ENCODE data around the gene KAT7.
"Not testable (repeated sequence)": the region's sequence is repeated elsewhere in the genome, so short reads cannot be mapped to it uniquely, and the experiment has no call there.

Gene KAT7

DNA sequence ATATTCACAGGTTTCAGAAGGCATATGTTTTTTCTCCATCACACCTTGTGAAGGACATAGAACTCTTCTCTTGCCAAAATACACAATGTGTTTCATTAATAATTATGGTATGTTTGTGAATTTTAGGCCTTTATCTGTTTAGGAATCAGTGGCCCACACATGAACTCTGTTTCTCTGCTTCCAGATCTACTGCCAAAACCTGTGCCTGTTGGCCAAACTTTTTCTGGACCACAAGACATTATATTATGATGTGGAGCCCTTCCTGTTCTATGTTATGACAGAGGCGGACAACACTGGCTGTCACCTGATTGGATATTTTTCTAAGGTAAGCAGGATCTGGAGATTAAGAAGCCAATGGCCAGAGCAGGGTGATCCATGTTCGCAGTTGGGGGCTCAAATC is 33.0 kb downstream of the KAT7 start:
- no peak overlapping the region for H3K4me3 ChIP-seq (ENCODE audit: low read depth, low read length)
- TF ChIP-seq CTCF (IDR thresholded peaks at IDR 0.05; ENCODE audit: borderline replicate concordance, insufficient read depth, low read depth, low read length): no peak

- TF ChIP-seq CTCF (IDR thresholded peaks at IDR 0.05; ENCODE audit: borderline replicate concordance, insufficient read depth, low read depth, low read length): no peak
Observed at GRCh38 chr17:49821916-49822315, 33.4 kb downstream of the KAT7 start.

DNA sequence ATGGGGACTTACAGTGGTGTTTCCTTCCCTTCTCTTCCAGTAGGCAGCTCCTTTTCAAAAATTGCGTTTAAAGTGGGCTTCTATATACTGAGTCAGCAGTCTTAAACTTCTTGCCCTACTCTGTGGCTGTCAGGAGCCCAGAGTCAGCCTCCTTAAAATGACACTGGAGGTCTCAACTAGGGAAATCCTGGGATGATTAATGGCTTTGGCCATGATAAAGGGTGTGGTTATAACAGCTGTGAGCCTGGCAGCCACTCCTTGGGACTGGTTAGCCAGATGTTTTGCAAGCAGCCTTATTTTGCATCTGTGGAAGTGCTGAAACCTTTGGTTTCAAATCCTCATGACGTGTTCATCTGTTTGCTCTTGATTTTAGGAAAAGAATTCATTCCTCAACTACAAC is 34.3 kb downstream of the KAT7 start:
- H3K4me3 ChIP-seq (ENCODE audit: low read depth, low read length): no peak overlapping the region
- TF ChIP-seq CTCF (IDR thresholded peaks at IDR 0.05; ENCODE audit: borderline replicate concordance, insufficient read depth, low read depth, low read length): no peak

More at GRCh38 chr17:49821916-49822315, 33.4 kb downstream of the KAT7 start:
- no peak overlapping the region for H3K4me3 ChIP-seq (ENCODE audit: low read depth, low read length)

DNA sequence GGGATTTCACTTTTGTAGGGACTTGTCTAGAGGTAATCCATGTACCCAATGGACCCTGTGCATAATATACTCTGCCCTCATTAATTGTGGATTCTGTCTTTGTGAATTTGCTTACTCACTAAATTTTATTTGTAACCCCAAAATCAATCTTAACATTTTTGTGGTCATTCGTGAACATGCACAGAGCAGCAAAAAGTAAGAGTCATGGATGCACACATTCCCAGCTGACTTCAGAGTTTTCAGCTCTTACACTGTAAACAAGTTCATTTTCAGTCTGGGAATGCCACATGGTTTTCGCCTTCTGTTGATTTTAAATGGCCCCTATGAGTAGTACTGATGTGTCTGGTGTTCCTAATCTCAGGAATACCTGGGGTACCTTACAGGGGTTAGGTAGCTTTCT is 35.1 kb downstream of the KAT7 start:
- no peak overlapping the region for H3K4me3 ChIP-seq (ENCODE audit: low read depth, low read length)

DNA sequence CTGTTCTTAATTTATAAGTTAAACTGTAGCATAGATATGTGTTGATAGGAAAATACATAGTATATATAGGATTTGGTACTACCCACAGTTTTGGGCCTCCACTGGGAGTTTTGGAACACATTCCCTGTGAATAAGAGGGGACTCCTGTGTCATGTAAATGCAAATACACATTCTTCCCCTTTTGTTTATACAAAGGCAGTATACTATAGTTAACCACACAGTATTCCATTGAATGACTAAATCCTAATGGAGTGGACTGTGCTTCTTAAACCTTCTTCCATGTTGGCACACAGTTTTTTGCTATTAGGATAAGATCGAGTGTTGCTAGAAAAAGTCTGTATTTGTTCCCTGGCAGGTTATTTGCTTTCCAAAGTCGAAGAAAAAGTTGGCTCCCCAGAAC is 37.2 kb downstream of the KAT7 start:
- no peak overlapping the region for H3K4me3 ChIP-seq (ENCODE audit: low read depth, low read length)
- no peak for TF ChIP-seq CTCF (IDR thresholded peaks at IDR 0.05; ENCODE audit: borderline replicate concordance, insufficient read depth, low read depth, low read length)

More for the DNA sequence above, 35.1 kb downstream of the KAT7 start:
- TF ChIP-seq CTCF (IDR thresholded peaks at IDR 0.05; ENCODE audit: borderline replicate concordance, insufficient read depth, low read depth, low read length): no peak

DNA sequence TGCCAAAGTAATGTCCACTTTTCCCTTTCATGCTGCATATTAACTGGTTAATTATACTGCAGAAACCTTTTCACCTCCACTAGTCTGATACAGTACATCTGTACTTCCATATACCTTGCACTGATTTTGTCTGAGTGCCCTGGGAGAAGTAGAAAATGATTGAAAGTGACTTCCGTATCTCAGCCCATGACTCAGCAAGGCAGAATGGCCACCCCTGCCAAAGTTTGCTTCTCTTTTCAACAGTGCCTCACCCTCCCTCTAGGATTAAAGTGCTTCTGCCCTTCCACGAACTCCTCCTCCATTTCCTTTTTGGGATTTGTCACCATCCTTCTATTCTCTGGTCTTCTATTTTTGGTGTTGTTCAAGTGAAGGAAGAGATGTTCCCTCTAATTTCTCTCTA is 39.8 kb downstream of the KAT7 start:
- H3K4me3 ChIP-seq (ENCODE audit: low read depth, low read length): not testable (repeated sequence)

DNA sequence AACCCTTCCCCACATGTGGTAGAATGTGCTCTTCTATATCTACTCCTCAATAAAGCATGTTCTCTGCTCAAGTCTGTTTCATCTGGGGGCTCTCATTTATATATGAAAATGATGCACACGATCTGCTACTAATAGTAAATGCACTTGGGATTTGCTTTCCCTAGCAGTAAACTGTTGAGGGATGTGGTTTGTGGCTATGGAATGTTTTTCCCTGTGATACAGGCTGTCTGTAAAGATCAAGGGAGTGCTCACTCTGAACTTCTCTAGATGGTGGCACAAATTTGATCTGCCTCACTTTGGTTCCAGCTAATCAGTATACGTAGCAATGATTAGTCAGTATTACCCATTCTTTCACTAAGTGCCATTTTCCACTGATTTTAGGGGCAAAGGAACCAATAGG is 40.5 kb downstream of the KAT7 start:
- no peak overlapping the region for H3K4me3 ChIP-seq (ENCODE audit: low read depth, low read length)
- no peak for TF ChIP-seq CTCF (IDR thresholded peaks at IDR 0.05; ENCODE audit: borderline replicate concordance, insufficient read depth, low read depth, low read length)

DNA sequence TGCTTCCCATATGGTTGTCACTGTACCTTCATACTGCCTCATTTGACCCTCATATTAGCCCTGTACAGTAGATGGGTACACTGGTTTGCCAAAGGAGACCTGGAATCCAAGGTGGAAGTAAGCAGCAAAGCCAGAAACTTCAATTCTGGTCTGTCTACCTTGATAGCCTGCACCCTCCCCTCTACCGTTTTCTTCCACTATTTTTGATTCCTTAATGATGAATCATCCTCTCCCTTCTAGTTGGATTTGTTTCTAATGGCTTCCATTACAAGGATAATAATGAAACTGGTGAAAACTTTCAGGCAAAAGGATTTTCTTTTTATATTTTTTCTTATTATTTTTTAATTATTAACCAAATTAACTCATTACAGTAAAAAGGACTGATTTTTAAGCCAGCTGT is 42.1 kb downstream of the KAT7 start:
- no peak for TF ChIP-seq CTCF (IDR thresholded peaks at IDR 0.05; ENCODE audit: borderline replicate concordance, insufficient read depth, low read depth, low read length)
- H3K4me3 ChIP-seq (ENCODE audit: low read depth, low read length): no peak overlapping the region
